Adipocyte (in vitro differentiated cells): Measurements from ENCODE around the gene HNRNPM.
"Not testable (repeated sequence)": the region's sequence is repeated elsewhere in the genome, so short reads cannot be mapped to it uniquely, and the experiment has no call there.

ENCODE experiments used
- DNase-seq: peaks from one replicate; pipeline ENCODE4 v3.0.0-alpha.2; 2015; ENCODE audit warnings: low read depth
- H3K27me3 ChIP-seq: replicated peaks from 2 replicates; pipeline ENCODE4 v1.7.0; 2013; ENCODE audit warnings: mild to moderate bottlenecking, low read length, moderate library complexity; ENCODE audit not compliant: control insufficient read depth, insufficient read depth
- H3K36me3 ChIP-seq: 2 replicates; pipeline ENCODE4 v1.7.0; 2013; ENCODE audit warnings: low read length, mild to moderate bottlenecking, moderate library complexity; ENCODE audit not compliant: control insufficient read depth, insufficient read depth, severe bottlenecking
- H3K4me1 ChIP-seq: 2 replicates; pipeline ENCODE4 v1.7.0; 2013; ENCODE audit warnings: mild to moderate bottlenecking, low read length, moderate library complexity; ENCODE audit not compliant: control insufficient read depth, insufficient read depth
- H3K4me3 ChIP-seq: 2 replicates; pipeline ENCODE4 v1.7.0; 2013; ENCODE audit warnings: mild to moderate bottlenecking, low read length, moderate library complexity
- H3K9ac ChIP-seq: 2 replicates; pipeline ENCODE4 v1.7.0; 2013; ENCODE audit warnings: mild to moderate bottlenecking, low read length, moderate library complexity
- H3K9me3 ChIP-seq: 2 replicates; pipeline ENCODE4 v1.7.0; 2013; ENCODE audit warnings: mild to moderate bottlenecking, low read length, moderate library complexity; ENCODE audit not compliant: control insufficient read depth

Gene HNRNPM

DNA sequence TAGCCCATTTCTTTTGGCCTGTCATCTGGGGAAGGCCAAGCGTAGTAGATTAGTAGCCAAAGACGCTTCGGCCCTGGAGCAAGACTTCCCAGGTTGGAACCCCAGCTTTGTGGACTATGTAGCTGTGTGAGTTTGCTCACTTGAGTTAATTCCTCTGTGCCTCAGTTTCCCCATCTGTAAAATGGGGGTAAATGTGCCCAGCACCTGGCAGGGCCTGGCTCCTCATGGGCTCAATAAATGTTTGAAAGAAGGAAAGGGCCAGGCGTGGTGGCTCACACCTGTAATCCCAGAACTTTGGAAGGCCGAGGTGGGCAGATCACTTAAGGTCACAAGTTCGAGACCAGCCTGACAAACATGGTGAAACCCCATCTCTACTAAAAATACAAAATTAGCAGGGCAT lies 14.9 kb upstream of the HNRNPM start:
- no peaks in the 10 kb centered on the region for H3K27me3 ChIP-seq

GRCh38 chr19:8430650-8431049 lies 14.1 kb upstream of the HNRNPM start:
- Histone ChIP-seq H3K4me1 (peaks cover 5% of the 10 kb centered on the region), H3K4me3 (no peak overlapping the region), H3K9me3 (no peaks in the 10 kb centered on the region), H3K36me3 (peaks cover 4% of the 10 kb centered on the region), H3K27me3 (no peaks in the 10 kb centered on the region), H3K9ac (no peak overlapping the region)
- no peak for DNase-seq

More for the DNA sequence above, 14.9 kb upstream of the HNRNPM start:
- Histone ChIP-seq H3K4me1 (peaks cover 6% of the 10 kb centered on the region), H3K9ac (no peak overlapping the region), H3K36me3 (peaks cover 4% of the 10 kb centered on the region), H3K9me3 (no peaks in the 10 kb centered on the region), H3K4me3 (no peak overlapping the region)
- DNase-seq: no peak

DNA sequence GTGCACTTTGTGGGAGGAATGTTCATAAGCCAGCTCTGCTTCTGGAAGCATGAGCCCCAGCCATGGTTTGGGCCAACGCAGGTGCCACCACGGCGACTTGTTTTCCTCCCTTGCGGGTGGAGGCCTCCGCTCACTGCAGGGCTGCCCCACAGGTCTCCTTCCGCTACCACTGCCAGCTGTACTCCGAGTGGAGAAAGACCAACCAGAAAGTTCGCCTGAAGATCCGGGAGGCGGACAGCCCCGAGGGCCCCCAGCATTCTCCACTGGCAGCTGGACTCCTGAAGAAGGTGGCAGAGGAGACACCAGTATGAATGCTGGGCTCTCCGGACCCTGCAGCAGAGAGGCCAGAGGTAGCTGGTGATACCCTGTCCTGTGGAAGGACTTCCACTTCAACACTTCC lies 6.5 kb upstream of the HNRNPM start:
- H3K4me3 ChIP-seq: no peak overlapping the region
- no peak overlapping the region for H3K9ac ChIP-seq
- H3K36me3 ChIP-seq: no peaks in the 10 kb centered on the region
- no peaks in the 10 kb centered on the region for H3K9me3 ChIP-seq
- H3K27me3 ChIP-seq: no peaks in the 10 kb centered on the region
- no peak for DNase-seq
- H3K4me1 ChIP-seq: peaks cover 5% of the 10 kb centered on the region

DNA sequence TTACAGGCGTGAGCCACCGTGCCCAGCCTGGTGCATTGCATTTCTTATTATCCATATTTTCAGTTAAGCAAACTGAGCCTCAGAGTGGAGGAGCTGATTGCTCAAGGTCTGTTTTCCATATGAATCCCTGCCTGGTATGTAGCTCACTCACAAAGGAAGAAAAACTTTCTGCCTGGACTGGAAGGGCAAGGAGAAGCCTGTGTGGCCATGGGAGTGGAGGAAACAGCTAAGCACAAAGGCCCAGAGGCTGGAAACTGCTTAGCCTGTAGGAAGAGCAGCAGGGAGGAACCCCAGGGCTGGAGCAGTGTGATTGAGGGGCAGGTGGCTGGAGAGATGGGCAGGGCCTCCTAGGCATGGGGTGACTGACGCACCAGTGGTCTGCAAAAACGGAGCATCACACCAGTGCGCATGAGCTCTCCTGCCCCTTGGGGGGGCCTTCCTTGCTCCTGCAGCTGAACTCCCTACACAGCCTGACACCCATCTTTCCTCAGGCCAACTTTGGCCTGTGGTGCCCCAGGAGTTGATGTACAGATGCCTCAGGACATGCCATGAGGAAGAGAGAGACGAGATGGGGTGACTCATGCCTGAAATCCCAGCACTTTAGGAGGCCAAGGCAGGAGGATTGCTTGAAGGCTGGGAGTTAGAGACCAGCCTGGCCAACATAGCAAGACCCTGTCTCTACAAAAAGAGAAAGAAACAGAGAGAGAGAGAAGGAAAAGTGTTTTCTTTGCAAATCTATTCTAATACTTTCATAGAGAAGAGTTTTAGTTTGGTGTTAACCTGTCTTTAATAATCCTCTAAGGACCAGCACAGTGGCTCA lies 2.8 kb upstream of the HNRNPM start:
- H3K27me3 ChIP-seq: no peaks in the 10 kb centered on the region
- peaks cover 14% of the 10 kb centered on the region for H3K4me1 ChIP-seq
- H3K9ac ChIP-seq: no peak overlapping the region
- H3K9me3 ChIP-seq: no peaks in the 10 kb centered on the region
- no peak overlapping the region for H3K4me3 ChIP-seq
- H3K36me3 ChIP-seq: peaks cover 5% of the 10 kb centered on the region
- DNase-seq: no peak

- H3K36me3 ChIP-seq: peaks cover 11% of the 10 kb centered on the region
- peaks cover 23% of the 10 kb centered on the region for H3K4me1 ChIP-seq
- H3K9ac ChIP-seq: peak overlapping the region; percentile 99
- peak overlapping the region; percentile 91 for H3K4me3 ChIP-seq
- H3K27me3 ChIP-seq, DNase-seq, H3K9me3 ChIP-seq: not testable (repeated sequence)
Measured at GRCh38 chr19:8444140-8444676, 567 bp upstream of the HNRNPM start.

DNA sequence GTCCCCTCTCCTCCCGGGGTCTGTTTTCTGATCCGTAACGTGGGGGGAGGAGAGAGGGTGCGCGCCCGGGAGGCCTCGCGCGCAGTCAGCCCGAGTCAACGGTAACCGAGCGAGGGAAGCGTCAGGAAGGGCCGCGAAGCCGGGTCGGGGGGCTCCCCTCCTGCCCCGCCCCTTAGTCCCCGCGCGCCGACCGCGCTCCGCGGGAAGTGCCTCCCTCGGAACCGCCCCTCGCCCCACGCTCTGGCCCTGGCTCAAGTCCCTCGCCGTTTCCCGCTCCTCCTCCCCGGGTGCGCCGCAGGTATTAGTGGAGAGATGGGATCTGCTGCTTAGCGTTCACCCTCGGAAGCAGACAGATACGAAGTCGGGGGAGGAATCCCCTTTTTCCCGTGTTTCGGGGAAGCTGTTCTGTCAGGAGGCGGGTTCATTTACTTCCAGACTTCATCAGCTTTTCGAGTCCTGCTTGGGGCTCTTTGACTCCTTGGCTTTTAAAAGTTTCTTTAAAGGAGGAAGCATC lies 770 bp downstream of the HNRNPM start:
- H3K36me3 ChIP-seq: peaks cover 11% of the 10 kb centered on the region
- no peaks in the 10 kb centered on the region for H3K9me3 ChIP-seq
- H3K27me3 ChIP-seq: no peaks in the 10 kb centered on the region
- DNase-seq: peak; percentile 78
- peak overlapping the region; percentile 91 for H3K4me3 ChIP-seq
- H3K4me1 ChIP-seq: peaks cover 24% of the 10 kb centered on the region
- peak overlapping the region; percentile 99 for H3K9ac ChIP-seq

- H3K9me3 ChIP-seq: no peaks in the 10 kb centered on the region
- H3K36me3 ChIP-seq: peaks cover 11% of the 10 kb centered on the region
- DNase-seq: peak; percentile 40
- peak overlapping the region; percentile 91 for H3K4me3 ChIP-seq
- H3K9ac ChIP-seq: peak overlapping the region; percentile 99
- H3K4me1 ChIP-seq: peaks cover 24% of the 10 kb centered on the region
- H3K27me3 ChIP-seq: no peaks in the 10 kb centered on the region
Measured at GRCh38 chr19:8446061-8446709, 1.4 kb downstream of the HNRNPM start.

GRCh38 chr19:8449830-8450229 lies 5.1 kb downstream of the HNRNPM start:
- Histone ChIP-seq H3K36me3 (peaks cover 14% of the 10 kb centered on the region), H3K27me3 (no peaks in the 10 kb centered on the region), H3K9me3 (no peaks in the 10 kb centered on the region), H3K4me3 (no peak overlapping the region), H3K9ac (no peak overlapping the region), H3K4me1 (peaks cover 42% of the 10 kb centered on the region)
- no peak for DNase-seq

DNA sequence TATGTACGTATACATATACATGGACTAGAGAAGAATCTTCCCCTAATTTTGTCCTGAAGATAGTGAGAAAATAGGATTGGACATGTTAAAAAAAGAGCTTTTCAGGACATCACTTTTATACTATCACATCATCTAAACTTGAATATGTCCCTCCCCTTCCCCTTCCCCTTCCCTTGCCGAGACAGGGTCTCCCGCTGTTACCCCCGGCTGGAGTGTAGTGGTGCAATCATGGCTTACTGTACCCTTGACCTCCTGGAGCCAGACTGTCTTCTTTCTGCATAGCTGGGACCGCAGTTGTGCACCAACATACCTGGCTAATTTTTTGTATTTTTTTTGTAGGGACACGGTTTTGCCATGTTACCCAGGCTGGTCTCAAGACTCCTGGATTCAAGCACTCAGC lies 6.6 kb downstream of the HNRNPM start:
- Histone ChIP-seq H3K9me3 (no peaks in the 10 kb centered on the region), H3K4me1 (peaks cover 37% of the 10 kb centered on the region), H3K9ac (no peak overlapping the region), H3K36me3 (peaks cover 25% of the 10 kb centered on the region), H3K27me3 (no peaks in the 10 kb centered on the region), H3K4me3 (no peak overlapping the region)
- DNase-seq: no peak

DNA sequence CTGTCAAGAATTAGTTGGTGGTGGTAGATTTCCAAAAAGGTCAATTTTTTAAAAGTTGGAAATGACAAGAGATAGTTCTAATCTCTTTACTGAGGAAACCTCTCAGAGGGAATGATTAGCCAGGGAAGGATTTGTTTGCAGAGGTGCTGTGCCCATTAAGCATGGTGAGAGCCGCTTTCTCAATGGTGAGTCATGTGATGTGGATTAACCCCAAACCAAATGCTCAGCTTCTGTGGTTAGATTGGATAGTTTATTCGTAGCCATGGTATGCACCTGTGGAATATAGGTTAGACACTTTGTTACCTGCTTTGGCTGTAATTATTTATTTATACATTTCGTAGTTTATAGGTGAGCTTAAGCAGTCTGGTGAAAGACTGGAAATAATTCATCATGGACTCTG lies 7.1 kb downstream of the HNRNPM start:
- Histone ChIP-seq H3K36me3 (peaks cover 26% of the 10 kb centered on the region), H3K9ac (no peak overlapping the region), H3K4me3 (no peak overlapping the region), H3K9me3 (no peaks in the 10 kb centered on the region), H3K4me1 (peaks cover 34% of the 10 kb centered on the region), H3K27me3 (no peaks in the 10 kb centered on the region)
- DNase-seq: peak; percentile 45

DNA sequence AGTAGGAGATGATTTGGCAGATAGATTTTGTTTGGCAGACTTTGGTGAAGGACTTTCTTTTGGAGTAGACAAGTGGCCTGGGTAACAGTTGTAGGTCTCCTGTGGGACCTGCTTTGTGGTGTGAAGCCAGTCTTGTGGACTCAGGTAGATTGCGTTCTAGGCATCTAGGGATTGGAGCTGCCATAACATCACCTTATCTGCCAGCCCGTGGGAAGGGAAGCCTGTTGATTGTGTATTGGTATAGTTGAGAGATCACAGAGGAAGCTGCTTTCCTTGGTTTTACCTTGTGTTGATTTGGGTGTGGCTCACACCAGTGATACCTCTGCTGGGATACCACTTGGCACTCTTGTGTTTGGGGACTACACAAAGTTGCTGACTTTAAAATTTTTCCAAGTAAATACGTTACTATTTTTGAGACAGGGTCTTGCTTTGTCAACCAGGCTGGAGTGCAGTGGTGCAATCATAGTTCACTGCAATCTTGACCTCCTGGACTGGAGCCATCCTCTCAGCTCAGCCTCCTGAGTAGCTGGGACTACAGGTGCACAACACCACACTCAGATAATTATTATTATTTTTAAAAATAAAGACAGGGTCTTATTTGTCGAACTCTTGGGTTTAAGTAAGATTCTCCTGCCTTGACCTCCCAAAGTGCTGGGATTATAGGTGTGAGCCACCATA lies 7.8 kb downstream of the HNRNPM start:
- H3K36me3 ChIP-seq: peaks cover 26% of the 10 kb centered on the region
- DNase-seq: no peak

More for the DNA sequence above, 7.8 kb downstream of the HNRNPM start:
- Histone ChIP-seq H3K9ac (no peak overlapping the region), H3K9me3 (no peaks in the 10 kb centered on the region), H3K27me3 (no peaks in the 10 kb centered on the region), H3K4me3 (no peak overlapping the region), H3K4me1 (peaks cover 31% of the 10 kb centered on the region)
